ENCODE results near the gene GYG2.

Gene GYG2

DNA sequence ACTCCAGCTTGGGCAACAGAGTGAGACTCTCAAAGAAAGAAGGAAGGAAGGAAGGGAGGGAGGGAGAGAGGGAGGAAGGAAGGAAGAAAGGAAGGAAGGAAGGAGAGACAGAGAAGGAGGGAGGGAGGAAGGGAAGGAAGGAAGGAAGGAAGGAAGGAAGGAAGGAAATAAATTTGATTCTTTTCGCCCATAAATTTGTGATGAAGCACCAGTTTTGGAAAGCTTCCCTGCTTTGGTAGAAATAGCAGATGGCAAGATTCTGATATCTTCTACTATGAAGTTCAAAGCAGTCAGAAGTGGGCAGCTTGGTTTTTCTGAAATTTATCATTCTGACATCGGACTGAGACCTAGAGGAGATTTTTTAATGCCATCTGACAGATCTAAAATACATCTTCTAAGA, 11.7 kb upstream of the GYG2 start:
- no peak for DNase-seq (ENCODE audit: low read depth in 2 of 2)

DNA sequence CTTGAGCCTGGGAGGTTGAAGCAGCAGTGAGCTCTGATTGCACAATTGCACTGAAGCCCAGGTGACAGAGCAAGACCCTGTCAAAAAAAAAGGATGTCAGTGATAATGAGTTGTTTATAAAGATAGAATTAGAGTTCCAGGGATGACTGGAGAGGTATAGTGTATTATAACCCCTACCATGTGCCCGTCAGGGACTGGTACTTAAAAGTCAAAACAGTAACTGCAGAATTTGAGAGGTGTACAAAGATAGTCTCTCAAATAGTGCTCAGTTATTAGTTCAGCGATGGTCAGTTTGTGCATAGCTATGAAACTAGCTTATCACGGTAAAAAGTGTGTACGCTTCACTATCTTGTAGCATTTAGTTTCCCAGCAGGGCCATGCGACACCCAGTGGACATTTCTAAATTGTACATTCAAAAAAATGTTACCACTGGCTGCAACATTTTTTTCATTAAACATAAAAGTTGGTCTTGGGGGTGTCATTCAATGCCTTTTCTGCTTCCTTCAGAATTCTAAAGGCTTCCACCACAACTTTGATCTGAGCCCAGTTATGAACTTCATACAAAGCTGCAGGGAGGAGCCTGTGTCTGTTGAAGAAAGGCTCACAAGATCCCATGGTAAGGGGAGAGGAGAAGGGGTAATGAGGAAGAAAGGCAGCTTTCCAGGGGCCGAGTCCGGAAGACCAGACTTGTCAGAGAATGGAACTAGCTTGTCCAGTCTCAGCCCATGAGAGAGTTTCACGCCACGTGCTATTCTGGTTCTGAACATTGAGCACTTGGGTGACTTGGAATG, 9.2 kb upstream of the GYG2 start:
- no peak for DNase-seq (ENCODE audit: low read depth in 2 of 2)

DNA sequence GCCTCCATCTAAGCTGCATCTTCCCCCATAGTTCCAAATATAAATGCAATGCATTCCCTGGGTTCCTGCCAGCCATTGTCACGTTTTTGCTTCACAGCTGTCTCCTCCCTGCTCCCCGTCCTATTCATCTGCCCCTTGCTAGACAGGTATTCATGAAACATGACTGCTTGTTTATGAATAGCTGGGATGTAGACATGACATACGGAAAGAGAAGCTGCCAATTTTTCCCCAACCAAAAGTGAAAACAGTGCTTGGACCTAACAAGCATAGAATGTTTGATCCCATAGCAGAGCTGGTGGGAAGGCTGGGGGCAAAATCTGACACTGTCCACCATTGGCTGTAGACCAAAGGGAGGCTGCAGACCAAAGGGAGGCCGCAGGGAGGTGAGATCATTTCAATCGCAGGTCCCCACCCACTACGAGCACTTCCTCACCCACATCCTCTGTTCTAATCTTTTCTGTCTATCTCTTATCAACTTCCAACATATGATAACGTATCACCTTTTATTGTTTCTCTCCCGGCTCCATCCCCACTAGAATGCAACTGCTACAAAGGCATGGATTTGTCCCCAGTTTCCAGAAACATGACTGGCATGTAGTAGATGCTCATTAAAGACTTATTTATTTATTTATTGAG, 8.5 kb upstream of the GYG2 start:
- no peak for DNase-seq (ENCODE audit: low read depth in 2 of 2)

DNA sequence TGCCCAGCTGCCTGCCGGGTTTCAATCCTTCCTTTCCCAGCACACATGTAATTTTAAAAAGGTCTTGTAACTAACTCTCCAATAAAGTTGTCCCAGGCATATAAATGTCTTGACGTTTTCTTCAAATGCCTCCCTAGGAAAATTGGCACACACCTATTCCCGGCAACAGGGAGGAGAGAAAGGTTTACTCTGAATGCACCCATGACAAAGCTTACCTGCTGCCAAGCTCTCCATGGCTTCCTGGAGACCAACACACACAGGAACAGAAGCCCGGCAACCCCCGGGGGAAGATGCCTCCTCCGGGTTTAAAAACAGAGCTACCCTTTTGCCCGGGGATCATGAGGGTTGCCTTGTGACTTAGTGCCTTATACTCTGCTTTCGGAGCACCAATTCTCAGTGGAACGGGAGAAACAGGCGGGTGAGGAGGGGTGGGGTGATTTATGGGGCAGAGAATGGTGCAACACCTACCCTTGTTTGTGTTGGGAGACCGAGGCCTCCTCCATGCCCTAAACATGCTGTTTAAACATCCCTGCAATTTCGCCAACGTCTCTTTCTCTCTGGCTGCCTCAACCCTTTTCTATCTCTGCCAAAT, 4.8 kb upstream of the GYG2 start:
- DNase-seq (ENCODE audit: low read depth in 2 of 2) = no peak

DNA sequence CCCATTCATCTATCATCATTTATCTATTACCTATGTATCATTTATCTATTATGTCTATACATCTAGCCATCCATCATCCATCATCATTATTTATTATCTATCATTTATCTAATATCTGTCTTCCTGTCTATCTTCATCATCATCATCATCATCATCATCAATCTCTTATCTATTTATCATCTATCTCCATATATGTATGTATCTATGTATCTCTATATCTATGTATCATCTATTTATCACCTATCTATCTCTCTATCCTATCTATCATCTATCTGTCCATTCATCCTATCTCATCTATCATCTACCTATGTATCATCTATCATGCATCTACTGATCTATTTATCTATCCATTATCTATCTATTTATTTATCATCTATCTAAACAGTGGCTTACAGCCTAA, 3.8 kb upstream of the GYG2 start:
- DNase-seq (ENCODE audit: low read depth in 2 of 2) = no peak

DNA sequence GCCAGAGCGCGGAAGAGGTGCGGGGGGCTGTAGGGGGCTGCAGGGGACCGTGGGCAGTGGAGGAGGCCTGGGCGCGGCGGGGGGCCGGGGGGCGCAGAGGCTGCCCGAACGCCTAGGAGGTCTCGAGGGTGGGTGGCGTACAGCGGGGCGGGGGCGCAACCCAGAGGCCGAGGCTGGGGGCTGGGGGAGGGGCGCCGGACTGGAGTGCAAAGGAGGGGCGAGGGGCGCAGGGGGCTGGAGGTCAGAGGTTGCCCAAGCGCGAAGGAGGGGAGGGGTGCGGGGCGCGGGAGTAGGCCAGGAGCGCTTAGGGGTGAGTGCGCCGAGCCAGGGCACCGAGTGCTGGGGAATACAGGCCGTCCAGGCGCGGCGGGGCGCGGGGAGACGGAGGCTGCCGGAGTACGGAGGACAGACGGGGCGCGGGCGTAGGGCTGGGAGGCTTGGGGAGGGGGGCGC, 255 bp downstream of the GYG2 start:
- DNase-seq (ENCODE audit: low read depth in 2 of 2) = no peak

DNA sequence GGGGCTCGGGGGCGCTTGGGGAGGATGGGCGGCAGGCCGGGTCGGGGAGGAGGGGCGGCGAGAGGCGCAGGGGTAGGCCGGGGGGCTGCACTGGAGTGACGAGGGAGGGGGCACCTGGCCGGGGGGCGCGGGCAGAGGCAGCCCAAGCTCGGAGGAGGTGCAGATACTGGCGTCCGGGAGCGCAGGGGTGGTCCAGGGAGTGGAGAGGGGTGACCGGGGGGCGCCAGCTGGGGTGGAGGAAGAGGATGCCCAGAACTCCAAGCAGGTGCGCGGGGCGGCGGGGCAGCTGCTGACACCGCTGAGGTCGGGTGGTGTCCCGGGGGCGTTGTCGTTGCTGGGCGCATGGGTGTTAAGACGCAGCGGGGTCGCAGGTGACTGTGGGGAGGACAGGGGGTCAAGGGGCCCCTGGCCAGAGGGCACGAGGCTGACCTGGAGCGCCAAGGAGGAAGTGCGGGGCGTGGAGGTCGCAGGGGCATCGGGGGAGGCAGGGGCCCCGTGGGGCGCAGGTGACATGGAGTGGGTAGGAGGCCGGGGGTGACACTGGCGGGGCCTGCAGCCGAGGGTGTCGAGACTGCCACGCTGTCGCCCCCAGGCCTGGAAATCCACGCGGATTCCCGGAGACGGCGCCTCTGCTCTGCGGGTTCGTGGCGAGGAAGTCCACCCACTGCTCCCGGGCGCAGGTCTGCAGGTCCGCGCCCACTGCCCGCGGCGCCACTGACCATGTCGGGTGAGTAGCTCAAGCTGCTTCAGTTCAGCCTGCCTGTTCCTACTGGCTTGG, 928 bp downstream of the GYG2 start:
- no peak for DNase-seq (ENCODE audit: low read depth in 2 of 2)

DNA sequence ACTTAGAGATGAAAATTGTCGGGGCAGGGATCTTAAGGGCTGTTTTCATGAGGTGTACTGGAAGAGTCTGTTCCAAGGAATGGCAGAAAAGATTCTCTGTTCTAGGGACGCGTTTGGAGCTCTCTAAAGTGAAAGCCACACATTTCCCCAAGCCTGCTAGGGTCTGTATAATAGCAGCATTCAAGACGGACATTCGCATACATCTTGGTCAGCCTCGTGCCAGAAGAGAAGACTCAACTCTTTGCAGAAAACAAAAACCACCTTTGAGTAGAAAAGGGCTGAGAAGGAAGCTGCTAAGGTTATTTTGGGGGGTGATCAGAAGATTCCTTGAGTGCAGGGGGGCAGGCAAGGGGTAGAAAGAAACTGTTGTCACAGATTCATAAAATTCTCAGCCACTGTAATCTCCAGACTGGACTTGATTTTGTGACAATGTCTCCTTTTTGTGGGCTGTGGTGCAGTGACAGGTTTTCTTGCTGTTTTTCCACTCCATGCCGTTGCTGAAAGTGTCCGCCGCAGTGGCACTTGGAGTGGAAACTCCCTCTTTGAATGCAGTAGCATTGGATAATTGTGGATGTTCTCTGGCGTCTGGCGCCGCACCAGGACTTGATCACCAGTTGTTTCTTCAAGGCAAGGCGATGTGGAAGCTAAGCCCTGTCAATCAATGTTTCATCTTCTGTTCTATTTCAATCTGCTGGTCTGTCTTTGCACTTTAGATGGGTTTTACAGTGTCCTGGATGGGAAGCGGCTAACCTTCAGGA, 2.9 kb downstream of the GYG2 start:
- DNase-seq (ENCODE audit: low read depth in 2 of 2) = no peak

DNA sequence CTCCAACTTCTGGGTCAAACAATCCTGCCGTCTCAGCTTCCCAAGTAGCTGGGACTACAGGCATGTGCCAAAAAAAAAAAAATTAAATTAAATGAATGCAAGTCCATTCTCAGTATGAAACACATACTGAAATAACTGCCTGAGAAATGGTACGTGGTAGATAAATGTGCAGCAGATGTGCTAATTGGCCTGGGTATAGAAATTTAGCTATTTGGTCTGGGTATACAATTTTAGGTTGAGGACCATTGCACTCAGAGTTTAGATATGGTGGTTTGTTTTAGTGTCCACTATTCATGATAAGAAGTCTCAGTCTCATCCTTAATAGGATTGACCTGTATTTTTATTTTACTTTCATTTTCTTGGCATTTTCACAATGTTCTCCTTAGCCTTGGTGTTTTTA, 9.2 kb downstream of the GYG2 start:
- no peak for DNase-seq (ENCODE audit: low read depth in 2 of 2)

DNA sequence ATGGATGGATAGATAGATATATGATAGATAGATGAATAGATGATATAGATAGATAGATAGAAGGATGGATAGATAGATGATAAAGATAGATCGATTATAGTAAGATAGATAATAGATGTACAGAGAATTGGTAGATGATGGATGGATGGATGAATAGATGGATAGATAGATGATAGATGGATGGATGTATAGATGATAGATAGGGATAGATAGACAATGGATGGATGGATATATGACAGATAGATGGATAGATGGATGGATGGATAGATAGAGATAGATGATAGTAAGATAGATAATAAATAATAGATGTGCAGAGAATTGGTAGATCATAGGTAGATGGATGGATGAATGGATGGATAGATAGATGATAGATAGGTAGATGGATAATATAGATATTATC, 12.2 kb downstream of the GYG2 start:
- DNase-seq (ENCODE audit: low read depth in 2 of 2) = no peak

DNA sequence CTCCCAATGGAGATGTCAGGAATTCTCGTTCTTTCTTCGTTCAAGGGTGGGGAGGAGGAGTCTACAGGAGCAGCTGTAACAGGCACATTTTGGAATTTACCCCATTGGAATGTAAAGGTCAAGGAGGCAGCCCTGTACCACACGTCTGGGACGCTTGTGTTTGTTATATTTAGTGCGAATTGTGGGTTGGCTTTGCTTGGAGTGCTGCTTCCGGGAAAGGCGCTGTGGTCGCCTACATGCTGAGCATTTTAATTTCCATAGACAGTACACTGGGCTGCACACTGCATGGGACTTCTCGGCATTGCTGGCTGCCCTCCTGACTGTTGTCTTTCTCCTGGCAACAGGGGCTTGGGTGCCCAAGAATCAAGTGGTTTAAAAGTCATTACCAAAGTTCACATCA, 12.8 kb downstream of the GYG2 start:
- no peak for DNase-seq (ENCODE audit: low read depth in 2 of 2)

DNA sequence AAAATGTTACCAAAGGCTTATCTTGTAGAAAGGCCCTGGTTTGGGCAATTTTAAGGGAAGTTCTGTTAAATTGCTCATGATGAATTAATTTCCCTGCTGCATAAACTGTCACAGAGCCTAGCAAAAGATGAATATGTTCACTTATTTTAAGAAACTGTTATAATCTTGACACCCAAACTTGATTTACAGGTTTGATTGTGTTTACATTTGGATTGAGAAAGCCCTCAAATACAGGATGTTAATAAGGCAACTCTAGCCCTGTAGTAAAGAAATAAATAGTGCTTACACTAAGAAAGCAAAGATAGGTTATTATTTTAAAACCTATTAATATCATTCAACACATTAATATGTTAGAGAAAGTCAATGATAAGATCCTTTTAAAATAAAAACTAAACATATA, 18.3 kb downstream of the GYG2 start:
- DNase-seq (ENCODE audit: low read depth in 2 of 2) = no peak

DNA sequence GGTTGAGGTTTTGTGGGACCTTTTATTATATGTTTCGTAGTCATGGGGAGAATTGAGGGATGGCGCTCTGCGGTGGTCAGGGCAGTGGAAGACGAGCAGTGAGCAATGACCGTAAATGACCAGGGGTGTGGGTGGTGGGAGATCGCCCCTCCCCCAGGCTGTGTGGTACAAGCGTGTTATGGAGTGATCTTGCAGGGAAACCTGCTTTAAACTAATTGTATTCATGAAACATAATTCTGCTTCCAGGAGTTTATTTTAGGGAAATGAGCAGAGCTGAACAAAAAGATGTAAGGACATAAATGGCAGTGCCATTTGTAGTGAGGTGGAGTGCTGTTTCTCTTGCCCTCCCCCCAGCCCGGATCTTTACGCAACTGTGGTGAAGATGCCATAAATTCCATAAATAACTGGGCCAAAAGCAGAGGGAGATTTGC, 20.2 kb downstream of the GYG2 start:
- DNase-seq (ENCODE audit: low read depth in 2 of 2) = no peak

DNA sequence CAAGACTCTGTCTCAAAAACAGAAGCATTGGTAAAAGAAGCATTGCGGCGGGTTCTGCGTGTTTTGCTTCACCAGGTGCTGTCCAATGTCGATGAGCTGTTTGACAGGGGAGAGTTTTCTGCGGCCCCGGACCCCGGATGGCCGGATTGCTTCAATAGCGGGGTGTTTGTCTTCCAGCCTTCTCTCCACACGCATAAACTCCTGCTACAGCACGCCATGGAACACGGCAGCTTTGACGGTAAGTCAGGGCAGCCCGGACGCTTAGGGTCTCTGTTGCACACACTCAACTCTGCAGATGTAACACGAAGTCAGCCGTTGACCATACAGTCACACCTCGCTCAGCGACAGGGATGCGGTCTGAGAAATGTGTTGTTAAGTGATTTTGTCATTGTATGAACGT, 26.2 kb downstream of the GYG2 start:
- DNase-seq (ENCODE audit: low read depth in 2 of 2) = no peak

DNA sequence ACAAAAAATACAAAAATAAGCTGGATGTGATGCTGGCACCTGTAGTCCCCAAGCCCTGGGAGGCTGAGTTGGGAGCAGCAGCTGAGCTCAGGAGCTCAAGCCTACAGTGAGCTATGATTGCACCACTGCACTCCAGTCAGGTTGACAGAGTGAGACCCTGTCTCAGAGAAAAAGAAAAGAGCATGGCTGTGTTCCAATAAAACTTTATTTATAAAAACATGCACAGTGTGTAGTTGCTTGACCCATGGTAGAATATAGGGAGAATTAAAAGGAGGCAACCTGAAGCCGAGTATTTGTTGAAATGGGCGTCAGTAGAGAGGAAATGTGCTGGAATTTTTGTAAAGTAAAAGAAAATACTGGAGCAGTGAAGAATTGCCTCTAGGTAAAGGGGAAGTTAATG, 27.0 kb downstream of the GYG2 start:
- DNase-seq (ENCODE audit: low read depth in 2 of 2) = no peak

DNA sequence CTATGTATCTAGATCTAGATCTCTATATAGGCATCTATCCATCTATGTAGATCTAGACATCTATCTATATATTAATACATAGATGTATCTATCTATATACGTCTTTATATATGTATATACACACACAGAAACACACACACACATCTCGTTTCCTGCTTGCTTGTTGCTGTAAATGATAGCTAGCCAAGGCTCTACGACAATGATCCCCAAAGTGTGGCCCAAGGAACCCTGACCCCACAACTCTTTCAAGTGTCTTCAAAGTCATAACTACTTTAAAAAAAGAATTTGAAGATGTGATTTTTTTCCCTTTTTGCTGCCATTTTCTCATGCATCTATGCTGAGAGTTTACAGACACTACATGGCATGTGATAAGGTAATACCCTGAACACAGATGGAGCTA, 28.8 kb downstream of the GYG2 start:
- no peak for DNase-seq (ENCODE audit: low read depth in 2 of 2)

DNA sequence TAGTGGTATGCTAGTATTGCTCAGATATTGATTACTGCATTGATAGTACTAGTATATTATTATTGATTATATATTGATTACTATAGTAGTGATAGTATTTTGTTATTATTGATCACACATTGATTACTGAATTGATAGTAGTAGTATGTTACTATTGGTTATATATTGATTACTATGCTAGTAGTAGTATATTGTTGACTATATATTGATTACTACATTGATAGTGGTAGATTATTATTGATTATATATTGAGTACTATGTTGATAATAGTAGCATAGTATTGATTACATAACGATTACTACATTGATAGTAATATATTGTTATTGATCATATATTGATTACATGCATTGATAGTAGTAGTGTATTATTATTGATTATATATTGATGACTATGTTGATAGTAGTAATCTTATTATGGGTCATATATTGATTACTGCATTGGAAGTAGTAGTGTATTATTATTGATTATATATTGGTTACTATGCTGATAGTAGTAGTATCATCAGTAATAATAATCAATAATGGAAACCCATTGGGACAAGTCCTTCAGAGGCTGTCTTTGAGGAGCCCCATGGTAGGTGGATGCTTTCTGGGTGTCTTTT, 30.6 kb downstream of the GYG2 start:
- DNase-seq (ENCODE audit: low read depth in 2 of 2) = no peak

DNA sequence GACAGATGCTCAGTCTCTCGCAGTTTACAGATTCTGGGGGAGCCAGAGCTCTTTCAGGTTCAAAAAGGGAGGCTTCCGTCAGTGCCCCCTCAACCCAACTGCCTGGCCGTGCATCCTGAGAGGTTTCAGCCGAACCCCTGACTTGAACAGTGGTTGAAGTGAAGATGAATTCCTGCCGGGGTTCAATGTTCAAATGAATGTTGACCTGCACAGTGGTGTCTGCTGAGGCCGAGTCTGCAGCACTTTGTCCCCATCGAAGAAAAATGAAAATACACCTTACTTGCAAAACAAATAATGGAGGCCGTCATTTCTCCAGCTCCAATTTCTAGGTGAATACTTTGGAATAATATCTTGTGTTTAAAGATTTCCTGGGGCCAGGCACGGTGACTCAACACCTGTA, 33.7 kb downstream of the GYG2 start:
- DNase-seq (ENCODE audit: low read depth in 2 of 2) = no peak

DNA sequence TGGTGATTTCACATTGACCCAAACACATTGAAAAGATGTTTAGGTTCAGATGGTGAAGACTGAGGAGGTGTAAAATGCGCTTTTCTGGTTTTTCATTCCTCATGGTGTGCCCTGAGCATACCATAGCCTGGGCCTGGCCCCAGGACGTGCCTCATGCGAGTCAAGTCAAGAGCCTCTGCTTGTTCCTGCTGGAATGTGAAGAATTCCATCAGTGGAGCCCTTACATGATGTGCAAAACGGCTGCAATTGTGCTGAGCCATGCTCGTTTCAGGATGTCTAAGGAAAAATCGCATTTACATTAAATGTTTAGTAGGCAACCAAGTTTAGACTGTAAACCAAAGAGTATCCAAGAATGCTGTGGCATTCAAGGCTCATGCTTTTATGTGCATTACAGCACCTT, 34.9 kb downstream of the GYG2 start:
- DNase-seq (ENCODE audit: low read depth in 2 of 2) = no peak

DNA sequence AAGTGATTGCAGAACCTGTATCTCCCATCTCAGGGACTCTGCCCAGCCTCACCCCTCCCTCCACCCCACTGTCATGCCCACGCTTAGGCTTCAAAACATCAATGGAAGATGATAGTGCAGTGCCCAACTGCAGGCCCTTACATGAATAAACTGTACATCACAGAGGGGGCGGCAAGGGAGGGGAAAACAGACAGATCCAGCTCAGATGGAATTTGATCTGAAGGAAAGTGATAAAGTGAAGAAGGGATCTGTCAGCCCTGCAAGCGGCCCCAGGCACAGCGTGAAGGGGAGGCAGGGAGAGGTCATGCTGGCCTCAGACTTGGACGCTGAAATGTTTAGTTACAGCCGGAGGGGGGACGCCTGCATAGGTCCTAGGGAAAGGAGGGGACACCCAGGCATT, 38.5 kb downstream of the GYG2 start:
- no peak for DNase-seq (ENCODE audit: low read depth in 2 of 2)

DNA sequence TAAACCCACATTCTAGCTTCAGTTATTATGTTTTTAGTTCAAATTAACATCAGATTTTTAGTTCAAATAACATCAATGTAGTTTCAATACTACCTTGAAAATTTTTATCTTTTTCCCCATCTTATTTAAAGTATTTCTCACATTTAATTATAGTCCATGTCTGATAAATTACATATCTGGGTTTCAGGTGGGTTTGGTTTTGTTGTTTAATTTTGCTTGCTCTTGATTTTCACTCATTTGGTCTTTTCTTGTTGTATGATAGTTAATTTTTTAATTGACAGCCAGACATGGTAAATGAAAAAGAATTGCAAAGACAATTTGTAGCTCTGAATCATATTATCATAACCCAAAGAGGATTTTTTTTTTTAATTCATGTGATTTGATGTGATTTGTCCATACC, 41.9 kb downstream of the GYG2 start:
- no peak for DNase-seq (ENCODE audit: low read depth in 2 of 2)
